ENCODE data around the gene CKAP2L. TPM values are rescaled to one million over a fixed set of nuclear protein-coding genes. Genes with fewer than 3 reads are reported as not detected.

Gene CKAP2L
- total and polyA plus RNA-seq, 2 experiments from 2014 or later, result 16.2 to 30.2 TPM

- ATAC-seq, result peak; percentile 41; the same call in 2 of the 3 replicates
Observed at GRCh38 chr2:112791019-112791418, 26.6 kb upstream of the CKAP2L start.

More at GRCh38 chr2:112791019-112791418, 26.6 kb upstream of the CKAP2L start:
- no peak overlapping the region for H3K4me2 ChIP-seq
- peak; percentile 22 for DNase-seq (ENCODE audit: low spot score)
- H3F3A ChIP-seq (replicated peaks; ENCODE audit: low read depth), result no peaks in the 10 kb centered on the region
- H3K79me2 ChIP-seq (replicated peaks; ENCODE audit: insufficient read depth), result no peaks in the 10 kb centered on the region
- H3K27ac ChIP-seq (ENCODE audit: low read depth), result no peak overlapping the region; the same call in 1 of the 2 replicates
- no peak overlapping the region for H3K27ac Mint-ChIP-seq
- H3K4me3 Mint-ChIP-seq, result no peak overlapping the region; the same call in 2 of the 3 replicates
- peaks cover 16% of the 10 kb centered on the region for H3K9me2 ChIP-seq (ENCODE audit: insufficient read depth)
- peaks cover 2% of the 10 kb centered on the region for H3K27me3 Mint-ChIP-seq (ENCODE audit: insufficient read depth, low read depth, poor library complexity)
- H4K20me1 ChIP-seq (replicated peaks; ENCODE audit: insufficient read depth), result no peaks in the 10 kb centered on the region
- H3K4me1 Mint-ChIP-seq, result peaks cover 17% of the 10 kb centered on the region
- peaks cover 12% of the 10 kb centered on the region; the same call in 1 of the 2 replicates for H3K4me1 ChIP-seq (ENCODE audit: insufficient read depth)
- no peaks in the 10 kb centered on the region for H3K27me3 ChIP-seq (ENCODE audit: insufficient read depth)
- H2AFZ ChIP-seq, result peak overlapping the region; percentile 83
- no peaks in the 10 kb centered on the region for H3K36me3 ChIP-seq (ENCODE audit: insufficient read depth)
- H3K4me3 ChIP-seq, result no peak overlapping the region
- H3K9me3 Mint-ChIP-seq, result peaks cover 4% of the 10 kb centered on the region
- TF ChIP-seq ZNF331 (CRISPR knock-in tag; IDR thresholded peaks at IDR 0.05; ENCODE audit: low read depth) (no peak), EZH2phosphoT487 (IDR thresholded peaks at IDR 0.05; ENCODE audit: unreplicated experiment) (no peak), ZNF114 (CRISPR knock-in tag; IDR thresholded peaks at IDR 0.05) (no peak), EZH2 (IDR thresholded peaks at IDR 0.05; ENCODE audit: low read depth, unreplicated experiment) (no peak), REST (IDR thresholded peaks at IDR 0.05; ENCODE audit: unreplicated experiment) (no peak), POLR2AphosphoS5 (IDR thresholded peaks at IDR 0.05; ENCODE audit: low read depth) (no peak), CREB1 (CRISPR knock-in tag; IDR thresholded peaks at IDR 0.05; ENCODE audit: low read depth) (no peak), ZNF462 (CRISPR knock-in tag; IDR thresholded peaks at IDR 0.05) (no peak), STAT1 (IDR thresholded peaks at IDR 0.05; ENCODE audit: unreplicated experiment) (no peak)
- TF ChIP-seq, protein P1, sequence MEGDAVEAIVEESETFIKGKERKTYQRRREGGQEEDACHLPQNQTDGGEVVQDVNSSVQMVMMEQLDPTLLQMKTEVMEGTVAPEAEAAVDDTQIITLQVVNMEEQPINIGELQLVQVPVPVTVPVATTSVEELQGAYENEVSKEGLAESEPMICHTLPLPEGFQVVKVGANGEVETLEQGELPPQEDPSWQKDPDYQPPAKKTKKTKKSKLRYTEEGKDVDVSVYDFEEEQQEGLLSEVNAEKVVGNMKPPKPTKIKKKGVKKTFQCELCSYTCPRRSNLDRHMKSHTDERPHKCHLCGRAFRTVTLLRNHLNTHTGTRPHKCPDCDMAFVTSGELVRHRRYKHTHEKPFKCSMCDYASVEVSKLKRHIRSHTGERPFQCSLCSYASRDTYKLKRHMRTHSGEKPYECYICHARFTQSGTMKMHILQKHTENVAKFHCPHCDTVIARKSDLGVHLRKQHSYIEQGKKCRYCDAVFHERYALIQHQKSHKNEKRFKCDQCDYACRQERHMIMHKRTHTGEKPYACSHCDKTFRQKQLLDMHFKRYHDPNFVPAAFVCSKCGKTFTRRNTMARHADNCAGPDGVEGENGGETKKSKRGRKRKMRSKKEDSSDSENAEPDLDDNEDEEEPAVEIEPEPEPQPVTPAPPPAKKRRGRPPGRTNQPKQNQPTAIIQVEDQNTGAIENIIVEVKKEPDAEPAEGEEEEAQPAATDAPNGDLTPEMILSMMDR (conservative IDR thresholded peaks at IDR 0.05; ENCODE audit: low read depth in 2 of 2), result no peak
- peaks cover 5% of the 10 kb centered on the region; the same call in 1 of the 3 replicates for H3K36me3 Mint-ChIP-seq (ENCODE audit: low read depth)

Measured in GM23338 (cell line).